GM10248 (cell line): ENCODE measurements around the gene CTF1.

Experiments used
- CTCF ChIA-PET: fragments of 300-600 bp; sonication (Branson Sonifier 250); formaldehyde crosslinking; extraction: SDS; loops from one replicate; lab custom pipeline; 2021; ENCODE audit warnings: antibody characterized with exemption; lab: Yijun Ruan, JAX
- POLR2A ChIA-PET: fragments of 350-650 bp; sonication (Branson Sonifier 250); formaldehyde crosslinking; extraction: SDS; loops from one replicate; lab custom pipeline; 2020; ENCODE audit warnings: antibody characterized with exemption; lab: Yijun Ruan, JAX
- DNase-seq: peaks from one replicate; pipeline ENCODE4 v3.0.0; 2012; ENCODE audit errors: extremely low spot score
- TF ChIP-seq, protein P1 (sequence below): IDR thresholded peaks from 2 replicates; pipeline ENCODE4 v1.5.1; 2012; ENCODE audit warnings: mild to moderate bottlenecking, low read depth; ENCODE audit errors: extremely low read depth, missing control alignments, control extremely low read depth

CTF1 gene

GRCh38 chr16:30947541-30947858, 51.1 kb downstream of the CTF1 start:
- CTCF ChIA-PET, result interaction anchor here (0.8 to 15.1 kb wide), 2 partner anchors 8 to 37 kb away, joined by 3 to 173 read pairs; partner anchors contain the start of gene HSD3B7
- DNase-seq, result no peak
- POLR2A ChIA-PET, result no interaction called here
- TF ChIP-seq, protein P1, sequence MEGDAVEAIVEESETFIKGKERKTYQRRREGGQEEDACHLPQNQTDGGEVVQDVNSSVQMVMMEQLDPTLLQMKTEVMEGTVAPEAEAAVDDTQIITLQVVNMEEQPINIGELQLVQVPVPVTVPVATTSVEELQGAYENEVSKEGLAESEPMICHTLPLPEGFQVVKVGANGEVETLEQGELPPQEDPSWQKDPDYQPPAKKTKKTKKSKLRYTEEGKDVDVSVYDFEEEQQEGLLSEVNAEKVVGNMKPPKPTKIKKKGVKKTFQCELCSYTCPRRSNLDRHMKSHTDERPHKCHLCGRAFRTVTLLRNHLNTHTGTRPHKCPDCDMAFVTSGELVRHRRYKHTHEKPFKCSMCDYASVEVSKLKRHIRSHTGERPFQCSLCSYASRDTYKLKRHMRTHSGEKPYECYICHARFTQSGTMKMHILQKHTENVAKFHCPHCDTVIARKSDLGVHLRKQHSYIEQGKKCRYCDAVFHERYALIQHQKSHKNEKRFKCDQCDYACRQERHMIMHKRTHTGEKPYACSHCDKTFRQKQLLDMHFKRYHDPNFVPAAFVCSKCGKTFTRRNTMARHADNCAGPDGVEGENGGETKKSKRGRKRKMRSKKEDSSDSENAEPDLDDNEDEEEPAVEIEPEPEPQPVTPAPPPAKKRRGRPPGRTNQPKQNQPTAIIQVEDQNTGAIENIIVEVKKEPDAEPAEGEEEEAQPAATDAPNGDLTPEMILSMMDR, result no peak

GRCh38 chr16:30947859-30948666, 51.6 kb downstream of the CTF1 start:
- ChIA-PET CTCF (interaction anchor here (0.8 to 15.1 kb wide), 2 partner anchors 9 to 37 kb away, joined by 3 to 173 read pairs; partner anchors contain the start of gene HSD3B7), POLR2A (no interaction called here)
- peak; percentile 58 for DNase-seq
- TF ChIP-seq, protein P1, result no peak

GRCh38 chr16:30948667-30949649, 52.5 kb downstream of the CTF1 start, which contains the start of gene ORAI3:
Gene ORAI3, plus strand, starts transcription at chr16:30949068. Its CDS starts 222 bp downstream, at chr16:30949290.
- CTCF ChIA-PET, result interaction anchor here (1.1 to 15.1 kb wide), 4 partner anchors 10 to 105 kb away, joined by 3 to 173 read pairs (median 6); no protein-coding TSS in a partner anchor
- TF ChIP-seq, protein P1, result no peak
- peak; percentile 87 for DNase-seq
- POLR2A ChIA-PET, result interaction anchor here (0.9 to 1.6 kb wide), 2 partner anchors 13 to 232 kb away, joined by 3 to 5 read pairs; no protein-coding TSS in a partner anchor

- ChIA-PET CTCF (interaction anchor here (0.8 to 15.1 kb wide), 6 partner anchors 11 to 105 kb away, joined by 3 to 173 read pairs (median 4); no protein-coding TSS in a partner anchor), POLR2A (interaction anchor here (0.6 to 1.6 kb wide), 3 partner anchors 14 to 231 kb away, joined by 3 to 5 read pairs (median 5); no protein-coding TSS in a partner anchor)
- TF ChIP-seq, protein P1, result peak; percentile 28
- peak; percentile 70 for DNase-seq
These were observed 53.5 kb downstream of the CTF1 start for GRCh38 chr16:30949650-30950515.

DNA sequence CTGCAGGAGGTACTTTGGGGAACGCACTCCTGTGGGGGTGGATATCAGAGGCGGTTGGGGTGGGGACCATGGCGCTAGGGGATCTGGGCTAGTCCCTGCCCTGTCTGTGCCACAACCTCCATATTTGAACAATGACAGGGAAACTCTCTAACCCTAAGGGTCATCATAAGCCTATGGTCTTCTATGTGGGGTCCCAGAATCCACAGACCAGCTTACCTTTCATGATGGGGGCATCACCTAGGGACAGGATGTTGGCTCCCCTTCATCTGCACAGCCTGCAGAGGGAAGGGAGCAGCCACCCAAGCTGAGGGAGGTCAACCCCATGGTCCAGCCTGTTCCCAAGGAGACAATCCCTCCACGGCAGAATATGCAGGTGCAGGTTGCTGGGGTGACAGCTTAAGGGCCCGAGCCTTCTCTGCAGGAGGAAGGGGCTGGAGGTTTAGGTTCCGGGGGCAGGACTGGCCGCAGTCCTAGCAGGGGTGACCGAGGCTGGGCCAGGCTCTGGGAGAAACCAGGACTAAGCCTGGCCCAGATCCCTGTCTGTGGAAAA, 54.2 kb downstream of the CTF1 start:
- TF ChIP-seq, protein P1, result no peak
- ChIA-PET POLR2A (interaction anchor here (1.2 to 1.6 kb wide), 2 partner anchors 60 to 230 kb away, joined by 3 read pairs; no protein-coding TSS in a partner anchor), CTCF (interaction anchor here (0.8 to 15.1 kb wide), 6 partner anchors 12 to 106 kb away, joined by 3 to 173 read pairs (median 4); no protein-coding TSS in a partner anchor)
- DNase-seq, result no peak
